Dermis microvascular lymphatic vessel endothelial cell (primary cell): ENCODE results near the gene RPS6KB2. TPM values are rescaled to one million over a fixed set of nuclear protein-coding genes. Genes with fewer than 3 reads are reported as not detected.

Experiments used
- DNase-seq, 2 donors: peaks; one replicate each; pipeline versions ENCODE4 v3.0.0 to v3.0.0-alpha.2; 2010; ENCODE audit warnings: low read depth in 2 of 2
- total RNA-seq: library from RNA; depleted of rRNA; stranded (reverse); fragments of >200 nt; gene quantifications from 2 replicates; pipeline ENCODE4 v1.2.1, GENCODE V29; 2014

The RPS6KB2 gene
- 30.5 and 31.5 TPM in 2 replicates for total RNA-seq

GRCh38 chr11:67428052-67429001 is at the start of gene RPS6KB2:
Gene RPS6KB2 (plus strand): TSS chr11:67428494. CDS start chr11:67428546, 52 bp downstream.
- DNase-seq, result peak; percentile 95 to 97

- no peak for DNase-seq
Observed at GRCh38 chr11:67378544-67378943, 49.8 kb upstream of the RPS6KB2 start.

- no peak for DNase-seq
Observed at GRCh38 chr11:67379061-67380058, 48.9 kb upstream of the RPS6KB2 start.

DNA sequence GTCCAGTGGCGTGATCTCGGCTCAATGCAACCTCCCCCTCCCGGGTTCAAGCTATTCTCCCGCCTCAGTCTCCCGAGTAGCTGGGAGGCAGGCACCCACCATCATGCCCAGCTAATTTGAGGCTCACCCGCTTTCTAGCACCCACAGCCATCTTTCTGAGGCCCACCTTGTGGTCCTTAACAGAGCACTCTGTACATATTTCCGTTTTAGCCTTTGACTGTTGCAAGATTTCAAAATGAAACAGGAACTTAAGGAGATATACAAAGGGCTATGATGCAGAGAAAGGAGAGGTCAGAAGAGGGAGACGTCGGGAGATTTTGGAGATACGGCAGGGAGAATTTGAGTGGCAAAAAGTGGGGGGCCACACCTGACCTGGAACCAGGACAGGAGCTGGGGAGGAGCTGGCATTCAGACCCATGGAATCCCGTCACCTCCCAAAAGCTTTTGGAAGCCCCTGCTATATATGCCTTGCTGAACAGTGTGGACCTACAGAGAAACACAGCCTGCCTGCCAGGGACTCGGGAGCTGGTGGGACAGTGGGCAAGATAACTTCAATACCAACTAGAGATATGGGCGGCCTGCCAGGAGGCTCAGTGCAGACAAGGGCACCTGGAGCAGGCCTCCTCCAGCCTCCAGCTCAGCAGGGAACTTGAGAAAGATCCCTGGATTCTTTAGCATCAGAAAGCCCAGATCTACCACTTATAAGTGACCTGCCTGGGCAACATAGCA is 46.9 kb upstream of the RPS6KB2 start:
- no peak for DNase-seq

- peak; percentile 61 to 75 for DNase-seq
Observed at GRCh38 chr11:67382276-67383136, 45.8 kb upstream of the RPS6KB2 start.

GRCh38 chr11:67384851-67385366 is 43.4 kb upstream of the RPS6KB2 start:
- DNase-seq, result peak in 1 of 2 donors; percentile 70

GRCh38 chr11:67387069-67387468 is 41.2 kb upstream of the RPS6KB2 start:
- DNase-seq, result no peak

DNA sequence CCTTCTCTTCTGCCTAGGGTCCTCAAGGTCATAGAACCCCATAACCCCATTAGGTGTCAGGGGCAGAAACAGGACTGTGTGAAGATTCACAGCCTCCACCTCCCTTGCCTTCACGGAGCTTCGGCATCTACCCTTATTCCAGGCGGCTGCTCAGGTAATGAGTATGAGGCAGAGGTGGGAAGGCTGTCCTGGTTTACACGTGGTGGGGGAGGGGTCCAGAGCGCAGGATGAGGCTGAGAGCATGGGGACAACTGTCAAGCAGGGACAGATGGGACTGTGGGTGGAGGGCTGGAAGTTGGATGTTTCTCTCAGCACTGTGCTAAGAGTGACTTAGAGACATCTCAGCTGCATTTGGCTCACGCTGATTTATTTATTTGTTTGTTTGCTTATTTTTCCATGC is 40.8 kb upstream of the RPS6KB2 start:
- DNase-seq, result no peak

- peak; percentile 25 to 49 for DNase-seq
Observed at GRCh38 chr11:67389477-67389876, 38.8 kb upstream of the RPS6KB2 start.

DNA sequence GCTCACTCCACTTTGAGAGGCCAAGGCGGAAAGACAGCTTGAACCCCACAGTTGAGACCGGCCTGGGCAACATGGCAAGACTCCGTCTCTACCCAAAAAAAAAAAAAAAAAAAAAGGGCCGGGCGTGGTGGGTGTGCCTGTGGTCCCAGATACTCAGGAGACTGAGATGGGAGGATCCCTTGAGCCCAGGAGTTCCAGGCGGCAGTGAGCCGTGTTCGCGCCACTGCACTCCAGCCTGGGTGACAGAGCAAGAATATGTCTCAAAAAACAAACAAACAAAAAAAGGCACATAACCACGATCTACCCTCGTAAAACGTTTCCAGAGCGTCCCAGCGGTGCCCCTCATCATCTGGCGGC is 37.4 kb upstream of the RPS6KB2 start:
- DNase-seq, result no peak

- peak; percentile 84 to 96 for DNase-seq
Observed at GRCh38 chr11:67391304-67392182, 36.8 kb upstream of the RPS6KB2 start, which contains the start of gene RAD9A. Gene RAD9A (plus strand): TSS chr11:67391986. CDS start chr11:67392045, 59 bp downstream.

DNA sequence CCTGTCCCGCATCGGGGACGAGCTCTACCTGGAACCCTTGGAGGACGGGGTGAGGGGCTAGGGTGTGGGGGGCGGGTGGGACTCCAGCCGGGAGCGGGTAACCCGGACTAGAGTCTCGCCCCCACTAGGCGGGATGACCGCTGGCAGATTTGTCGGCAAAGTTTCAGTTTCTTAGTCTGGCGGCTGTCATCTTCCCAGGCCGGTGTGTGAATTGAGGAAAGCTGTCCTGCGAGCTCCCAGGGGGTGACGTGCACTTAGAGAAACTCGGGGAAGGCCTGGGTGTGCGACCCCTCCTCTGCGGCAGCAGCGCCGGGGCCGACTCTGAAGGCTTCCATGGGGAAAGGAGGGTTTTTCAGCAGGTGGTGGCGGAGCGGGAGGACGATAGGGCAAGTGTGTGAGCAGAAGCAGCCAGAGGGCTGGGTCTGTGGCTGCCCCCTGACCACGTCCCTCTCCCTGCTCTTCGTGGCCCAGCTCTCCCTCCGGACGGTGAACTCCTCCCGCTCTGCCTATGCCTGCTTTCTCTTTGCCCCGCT is 36.0 kb upstream of the RPS6KB2 start:
- DNase-seq, result peak in 1 of 2 donors; percentile 22

DNA sequence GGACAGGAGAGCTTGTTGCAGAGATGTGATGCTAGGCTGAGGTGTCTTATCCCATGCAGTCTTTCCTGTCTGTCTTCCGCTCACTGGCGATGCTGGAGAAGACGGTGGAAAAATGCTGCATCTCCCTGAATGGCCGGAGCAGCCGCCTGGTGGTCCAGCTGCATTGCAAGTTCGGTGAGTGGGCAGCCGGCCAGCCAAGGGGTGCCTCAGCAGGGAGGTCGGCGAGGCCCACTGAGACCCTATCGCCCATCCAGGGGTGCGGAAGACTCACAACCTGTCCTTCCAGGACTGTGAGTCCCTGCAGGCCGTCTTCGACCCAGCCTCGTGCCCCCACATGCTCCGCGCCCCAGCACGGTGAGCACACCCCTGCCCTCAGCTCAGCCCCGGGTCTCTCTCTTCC is 34.9 kb upstream of the RPS6KB2 start:
- DNase-seq, result no peak

- DNase-seq, result no peak
Observed at GRCh38 chr11:67393990-67394389, 34.3 kb upstream of the RPS6KB2 start.

DNA sequence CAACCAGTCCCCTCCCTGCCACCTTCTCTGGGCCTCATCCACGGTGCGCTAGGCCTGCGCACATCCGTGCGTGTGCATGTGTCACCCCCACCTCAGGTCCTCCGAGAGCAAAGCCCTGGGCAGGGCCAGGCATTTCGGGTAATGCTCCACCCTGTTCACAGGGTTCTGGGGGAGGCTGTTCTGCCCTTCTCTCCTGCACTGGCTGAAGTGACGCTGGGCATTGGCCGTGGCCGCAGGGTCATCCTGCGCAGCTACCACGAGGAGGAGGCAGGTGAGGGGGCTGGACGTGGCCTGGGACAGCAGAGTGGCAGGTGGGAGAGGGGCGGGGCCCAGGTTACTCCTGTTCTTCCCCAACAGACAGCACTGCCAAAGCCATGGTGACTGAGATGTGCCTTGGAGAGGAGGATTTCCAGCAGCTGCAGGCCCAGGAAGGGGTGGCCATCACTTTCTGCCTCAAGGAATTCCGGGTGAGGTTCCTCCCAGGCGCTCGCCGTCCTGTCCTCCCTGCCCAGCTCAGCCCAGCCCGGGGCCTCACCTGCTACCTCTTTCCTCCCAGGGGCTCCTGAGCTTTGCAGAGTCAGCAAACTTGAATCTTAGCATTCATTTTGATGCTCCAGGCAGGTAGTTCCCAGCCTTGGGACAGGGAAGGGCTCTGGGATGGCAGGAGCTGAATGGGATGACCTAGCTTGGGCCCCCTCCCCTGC is 32.6 kb upstream of the RPS6KB2 start:
- DNase-seq, result no peak

- no peak for DNase-seq
Observed at GRCh38 chr11:67396259-67396581, 32.1 kb upstream of the RPS6KB2 start.

DNA sequence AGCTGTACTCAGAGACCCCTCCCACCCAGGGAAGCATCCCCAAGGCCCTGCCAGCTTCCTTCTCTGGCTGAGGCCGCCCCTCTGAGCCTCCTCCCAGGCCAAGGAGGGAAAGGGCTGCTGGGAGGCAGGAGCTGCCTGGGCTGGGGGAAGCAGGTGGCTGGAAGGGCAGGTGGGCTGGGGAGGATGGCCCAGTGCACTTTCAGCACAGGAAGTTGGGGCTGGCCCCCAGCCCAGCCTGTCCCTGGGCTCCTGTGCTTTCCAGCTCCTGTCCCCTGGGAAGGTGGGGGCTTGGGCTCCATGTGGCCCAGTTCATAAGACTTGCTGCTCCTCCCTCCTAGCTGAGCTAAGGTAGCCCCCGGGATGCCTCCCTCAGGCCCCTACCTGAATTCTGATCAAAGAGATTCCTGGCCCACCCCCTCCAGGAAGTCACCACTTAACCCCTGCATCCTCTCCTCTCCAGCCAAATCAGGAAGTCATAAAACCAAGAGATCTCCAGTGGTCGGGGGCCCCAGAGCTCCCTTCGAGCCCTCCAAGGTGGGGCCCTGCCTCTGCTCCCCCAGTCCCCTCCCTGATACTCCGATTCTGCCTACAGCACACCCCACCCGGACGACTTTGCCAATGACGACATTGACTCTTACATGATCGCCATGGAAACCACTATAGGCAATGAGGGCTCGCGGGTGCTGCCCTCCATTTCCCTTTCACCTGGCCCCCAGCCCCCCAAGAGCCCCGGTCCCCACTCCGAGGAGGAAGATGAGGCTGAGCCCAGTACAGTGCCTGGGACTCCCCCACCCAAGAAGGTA is 31.5 kb upstream of the RPS6KB2 start:
- DNase-seq, result peak in 1 of 2 donors; percentile 12
